BJ (cell line): ENCODE results near the gene SYK. TPM values are rescaled to one million over a fixed set of nuclear protein-coding genes. Genes with fewer than 3 reads are reported as not detected.

Experiments
- CTCF ChIA-PET: fragments of 350-600 bp; formaldehyde crosslinking; extraction: SDS; loops from one replicate; lab custom pipeline; 2021; ENCODE audit warnings: antibody characterized with exemption, inconsistent platforms; lab: Yijun Ruan, JAX
- POLR2A ChIA-PET: fragments of 300-600 bp; sonication (Branson Sonifier 250); formaldehyde crosslinking; extraction: SDS; loops from one replicate; lab custom pipeline; 2021; ENCODE audit warnings: antibody characterized with exemption; lab: Charles Lee
- DNase-seq: peaks from one replicate; pipeline ENCODE4 v3.0.0-alpha.2; 2011; ENCODE audit warnings: low read depth
- H3K27me3 ChIP-seq: 2 replicates; pipeline ENCODE4 v1.6.0; 2011; ENCODE audit warnings: low read length; ENCODE audit not compliant: control insufficient read depth, insufficient read depth
- H3K36me3 ChIP-seq: 2 replicates; pipeline ENCODE4 v1.5.1; 2011; ENCODE audit warnings: low read length; ENCODE audit not compliant: control insufficient read depth, insufficient read depth
- H3K4me3 ChIP-seq: 2 replicates; pipeline ENCODE4 v1.5.1; 2011; ENCODE audit warnings: low read depth, mild to moderate bottlenecking, control low read depth, low read length
- CTCF ChIP-seq: IDR thresholded peaks from 2 replicates; pipeline ENCODE4 v1.5.1; 2011; ENCODE audit warnings: low read depth, mild to moderate bottlenecking, control low read depth, inconsistent platforms, low read length, moderate library complexity; ENCODE audit not compliant: insufficient read depth
- polyA plus RNA-seq: library from polyadenylated mRNA; depleted of rRNA; stranded (reverse); fragments of >200 nt; gene quantifications from 2 replicates; pipeline ENCODE4 v1.2.3, GENCODE V29; 2011

Gene SYK
- polyA plus RNA-seq, 1 experiment, result not detected

- no peak overlapping the region for H3K4me3 ChIP-seq
- CTCF ChIA-PET, result no interaction called here
- POLR2A ChIA-PET, result no interaction called here
- H3K36me3 ChIP-seq, result no peaks in the 10 kb centered on the region
- H3K27me3 ChIP-seq, result no peaks in the 10 kb centered on the region
- no peak for DNase-seq
- TF ChIP-seq CTCF, result no peak
Observed at GRCh38 chr9:90795084-90795483, 6.5 kb upstream of the SYK start.

GRCh38 chr9:90795871-90796317, 5.7 kb upstream of the SYK start:
- TF ChIP-seq CTCF, result no peak
- H3K27me3 ChIP-seq, result no peaks in the 10 kb centered on the region
- POLR2A ChIA-PET, result no interaction called here
- no peaks in the 10 kb centered on the region for H3K36me3 ChIP-seq
- no peak for DNase-seq
- no peak overlapping the region for H3K4me3 ChIP-seq
- CTCF ChIA-PET, result no interaction called here

GRCh38 chr9:90799271-90799852, 2.3 kb upstream of the SYK start:
- POLR2A ChIA-PET, result no interaction called here
- no peak for DNase-seq
- no peaks in the 10 kb centered on the region for H3K36me3 ChIP-seq
- CTCF ChIA-PET, result no interaction called here
- H3K4me3 ChIP-seq, result no peak overlapping the region
- no peak for TF ChIP-seq CTCF
- peaks cover 6% of the 10 kb centered on the region for H3K27me3 ChIP-seq

GRCh38 chr9:90801973-90802322, 329 bp downstream of the SYK start:
- ChIA-PET CTCF (no interaction called here), POLR2A (no interaction called here)
- DNase-seq, result no peak
- Histone ChIP-seq H3K27me3 (peaks cover 6% of the 10 kb centered on the region), H3K36me3 (no peaks in the 10 kb centered on the region), H3K4me3 (no peak overlapping the region)
- no peak for TF ChIP-seq CTCF

- Histone ChIP-seq H3K36me3 (no peaks in the 10 kb centered on the region), H3K27me3 (peaks cover 6% of the 10 kb centered on the region), H3K4me3 (no peak overlapping the region)
- no peak for DNase-seq
- TF ChIP-seq CTCF, result no peak
- POLR2A ChIA-PET, result no interaction called here
- CTCF ChIA-PET, result no interaction called here
Observed at GRCh38 chr9:90802386-90802985, 867 bp downstream of the SYK start.
